Measurements from ENCODE around the gene UBAP2. TPM values are rescaled to one million over a fixed set of nuclear protein-coding genes. Genes with fewer than 3 reads are reported as not detected.

UBAP2 gene
- total RNA-seq, 1 donor from 2014 or later, result 87.7 TPM

GRCh38 chr9:34036625-34037024 lies 12.1 kb downstream of the UBAP2 start:
- Mint-ChIP-seq H3K4me1 (ENCODE audit: unreplicated experiment) (peaks cover 3% of the 10 kb centered on the region), H3K27ac (ENCODE audit: unreplicated experiment) (peak overlapping the region; percentile 14), H3K27me3 (ENCODE audit: unreplicated experiment) (no peaks in the 10 kb centered on the region), H3K36me3 (ENCODE audit: low read depth, unreplicated experiment) (peaks cover 5% of the 10 kb centered on the region), H3K9me3 (ENCODE audit: unreplicated experiment) (no peaks in the 10 kb centered on the region), H3K4me3 (ENCODE audit: unreplicated experiment) (no peak overlapping the region)
- TF ChIP-seq CTCF (IDR thresholded peaks at IDR 0.05; ENCODE audit: unreplicated experiment), result no peak
- DNase-seq (ENCODE audit: low spot score), result no peak

- no peaks in the 10 kb centered on the region for H3K9me3 Mint-ChIP-seq (ENCODE audit: unreplicated experiment)
- H3K4me3 Mint-ChIP-seq (ENCODE audit: unreplicated experiment), result no peak overlapping the region
- H3K27ac Mint-ChIP-seq (ENCODE audit: unreplicated experiment), result peak overlapping the region; percentile 10
- H3K27me3 Mint-ChIP-seq (ENCODE audit: unreplicated experiment), result no peaks in the 10 kb centered on the region
- TF ChIP-seq CTCF (IDR thresholded peaks at IDR 0.05; ENCODE audit: unreplicated experiment), result no peak
- peaks cover 3% of the 10 kb centered on the region for H3K4me1 Mint-ChIP-seq (ENCODE audit: unreplicated experiment)
- no peak for DNase-seq (ENCODE audit: low spot score)
- H3K36me3 Mint-ChIP-seq (ENCODE audit: low read depth, unreplicated experiment), result peaks cover 5% of the 10 kb centered on the region
Observed at GRCh38 chr9:34035656-34036055, 13.0 kb downstream of the UBAP2 start.

- peaks cover 3% of the 10 kb centered on the region for H3K4me1 Mint-ChIP-seq (ENCODE audit: unreplicated experiment)
- no peak for TF ChIP-seq CTCF (IDR thresholded peaks at IDR 0.05; ENCODE audit: unreplicated experiment)
- no peaks in the 10 kb centered on the region for H3K27me3 Mint-ChIP-seq (ENCODE audit: unreplicated experiment)
- peaks cover 5% of the 10 kb centered on the region for H3K36me3 Mint-ChIP-seq (ENCODE audit: low read depth, unreplicated experiment)
- no peak for DNase-seq (ENCODE audit: low spot score)
- H3K9me3 Mint-ChIP-seq (ENCODE audit: unreplicated experiment), result no peaks in the 10 kb centered on the region
- no peak overlapping the region for H3K4me3 Mint-ChIP-seq (ENCODE audit: unreplicated experiment)
- peak overlapping the region; percentile 71 for H3K27ac Mint-ChIP-seq (ENCODE audit: unreplicated experiment)
Observed at GRCh38 chr9:34034698-34035065, 14.0 kb downstream of the UBAP2 start.

- Mint-ChIP-seq H3K36me3 (ENCODE audit: low read depth, unreplicated experiment) (peaks cover 4% of the 10 kb centered on the region), H3K9me3 (ENCODE audit: unreplicated experiment) (no peaks in the 10 kb centered on the region), H3K27ac (ENCODE audit: unreplicated experiment) (no peak overlapping the region), H3K4me3 (ENCODE audit: unreplicated experiment) (no peak overlapping the region), H3K27me3 (ENCODE audit: unreplicated experiment) (no peaks in the 10 kb centered on the region), H3K4me1 (ENCODE audit: unreplicated experiment) (peaks cover 3% of the 10 kb centered on the region)
- DNase-seq (ENCODE audit: low spot score), result no peak
- TF ChIP-seq CTCF (IDR thresholded peaks at IDR 0.05; ENCODE audit: unreplicated experiment), result no peak
Observed at GRCh38 chr9:34032631-34033030, 16.1 kb downstream of the UBAP2 start.

GRCh38 chr9:34027845-34028574 lies 20.7 kb downstream of the UBAP2 start:
- no peaks in the 10 kb centered on the region for H3K27me3 Mint-ChIP-seq (ENCODE audit: unreplicated experiment)
- H3K4me1 Mint-ChIP-seq (ENCODE audit: unreplicated experiment), result peaks cover 4% of the 10 kb centered on the region
- DNase-seq (ENCODE audit: low spot score), result no peak
- H3K36me3 Mint-ChIP-seq (ENCODE audit: low read depth, unreplicated experiment), result no peaks in the 10 kb centered on the region
- no peak for TF ChIP-seq CTCF (IDR thresholded peaks at IDR 0.05; ENCODE audit: unreplicated experiment)
- no peak overlapping the region for H3K4me3 Mint-ChIP-seq (ENCODE audit: unreplicated experiment)
- no peaks in the 10 kb centered on the region for H3K9me3 Mint-ChIP-seq (ENCODE audit: unreplicated experiment)
- no peak overlapping the region for H3K27ac Mint-ChIP-seq (ENCODE audit: unreplicated experiment)
